ENCODE data around the gene GPA33. TPM values are rescaled to one million over a fixed set of nuclear protein-coding genes. Genes with fewer than 3 reads are reported as not detected.

GPA33 gene
- total and polyA plus RNA-seq, 10 of the 15 experiments (the other 5 are each of a cell fraction or from before 2014, with no cell fraction given) = 0.09 to 0.27 (median 0.21) TPM; not detected in 1

- H3K79me2 ChIP-seq (ENCODE audit: control insufficient read depth, insufficient read depth, low read length) = no peaks in the 10 kb centered on the region
- no peak overlapping the region for H2AFZ ChIP-seq (ENCODE audit: control insufficient read depth, low read depth, low read length)
- no peak for FAIRE-seq
- DNase-seq (ENCODE audit: low read depth, low spot score) = no peak
- RAD21 ChIA-PET (ENCODE audit: unreplicated experiment) = interaction anchor here (1.4 kb wide), 1 partner anchor 11 kb away, joined by 4 read pairs; no protein-coding TSS in a partner anchor
- in situ Hi-C loops (cut with MboI) = no loop called here
- no peaks in the 10 kb centered on the region; a peak in 1 of 4 replicates for H3K27me3 ChIP-seq (replicated peaks in 1 of 2; ENCODE audit: control insufficient read depth in 2 of 2, insufficient read depth in 2 of 2, low read length in 1 of 2)
- no peaks in the 10 kb centered on the region for H3K36me3 ChIP-seq (ENCODE audit: control insufficient read depth in 2 of 2, insufficient read depth in 2 of 2, low read length in 1 of 2)
- POLR2A ChIA-PET = no interaction called here
- H4K20me1 ChIP-seq (ENCODE audit: control insufficient read depth, insufficient read depth) = no peaks in the 10 kb centered on the region
- no peak for ATAC-seq
- H3K4me3 ChIP-seq = no peak overlapping the region
- BruUV-seq (replicated peaks) = no TSS peak
- intact Hi-C loops (cut with micrococcal nuclease; ENCODE audit: unreplicated experiment) = no loop called here
- H3K4me1 ChIP-seq (ENCODE audit: control insufficient read depth, insufficient read depth, low read length) = no peaks in the 10 kb centered on the region
- H3K27ac ChIP-seq (ENCODE audit: control insufficient read depth, insufficient read depth) = no peak overlapping the region
- TF ChIP-seq TCF7 (IDR thresholded peaks at IDR 0.05; ENCODE audit: borderline replicate concordance) (no peak), RBBP5 (conservative IDR thresholded peaks at IDR 0.05) (no peak), IRF3 (IDR thresholded peaks at IDR 0.05) (no peak), RAD51 (IDR thresholded peaks at IDR 0.05) (no peak)
- CTCF ChIA-PET = interaction anchor here (1.3 to 1.9 kb wide), 2 partner anchors 23 to 206 kb away, joined by 3 to 4 read pairs; no protein-coding TSS in a partner anchor
- no peak overlapping the region for H3K4me2 ChIP-seq (ENCODE audit: control insufficient read depth, insufficient read depth)
- 40% methylated on average over 5 of the region's 5 CpGs for WGBS (ENCODE audit: insufficient coverage, insufficient replicate concordance, low lambda C conversion rate, missing lambda C conversion rate)
- SMC1A ChIA-PET (ENCODE audit: uncharacterized antibody, unreplicated experiment) = interaction anchor here (0.9 to 2.6 kb wide), 3 partner anchors 10 to 49 kb away, joined by 4 to 15 read pairs (median 4); partner anchors contain the start of gene STYXL2
- H3K9ac ChIP-seq (ENCODE audit: control insufficient read depth, insufficient read depth, low read length) = no peak overlapping the region
- no peaks in the 10 kb centered on the region; the same call in 2 of the 3 replicates for H3K9me3 ChIP-seq (replicated peaks; ENCODE audit: control insufficient read depth, insufficient read depth, low read length)
Observed at GRCh38 chr1:167115655-167116054, 25.5 kb upstream of the GPA33 start.

DNA sequence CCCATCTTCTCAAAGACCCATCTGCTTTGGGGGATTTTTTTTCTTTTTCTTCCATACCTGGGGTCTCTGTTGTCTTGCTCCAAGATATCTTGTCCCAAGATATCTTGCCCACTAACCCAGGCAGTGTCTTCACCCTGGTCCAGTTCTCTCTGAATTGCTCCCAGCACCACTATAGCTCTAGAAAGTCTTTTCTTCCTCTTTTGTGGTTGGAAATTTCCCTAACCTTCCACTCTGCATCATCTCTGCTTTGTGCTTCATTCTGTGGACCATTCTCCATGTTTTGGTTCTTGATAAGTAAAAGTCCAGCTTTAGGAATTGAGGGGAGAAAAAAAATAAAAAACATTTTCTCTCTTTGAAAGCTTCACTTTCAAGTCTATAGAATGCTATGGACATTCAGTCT lies 24.5 kb upstream of the GPA33 start:
- intact Hi-C loops (cut with micrococcal nuclease; ENCODE audit: unreplicated experiment) (no loop called here), in situ Hi-C loops (cut with MboI) (no loop called here)
- no peak for FAIRE-seq
- POLR2A ChIA-PET = interaction anchor here (0.6 kb wide), 1 partner anchor 11 kb away, joined by 3 read pairs; no protein-coding TSS in a partner anchor
- Histone ChIP-seq H3K4me2 (ENCODE audit: control insufficient read depth, insufficient read depth) (no peak overlapping the region), H4K20me1 (ENCODE audit: control insufficient read depth, insufficient read depth) (no peaks in the 10 kb centered on the region), H3K27me3 (replicated peaks in 1 of 2; ENCODE audit: control insufficient read depth in 2 of 2, insufficient read depth in 2 of 2, low read length in 1 of 2) (no peaks in the 10 kb centered on the region; a peak in 1 of 4 replicates), H2AFZ (ENCODE audit: control insufficient read depth, low read depth, low read length) (no peak overlapping the region), H3K4me3 (no peak overlapping the region), H3K36me3 (ENCODE audit: control insufficient read depth in 2 of 2, insufficient read depth in 2 of 2, low read length in 1 of 2) (no peaks in the 10 kb centered on the region), H3K9ac (ENCODE audit: control insufficient read depth, insufficient read depth, low read length) (no peak overlapping the region), H3K27ac (ENCODE audit: control insufficient read depth, insufficient read depth) (no peak overlapping the region), H3K4me1 (ENCODE audit: control insufficient read depth, insufficient read depth, low read length) (peaks cover 7% of the 10 kb centered on the region; the same call in 1 of the 2 replicates), H3K79me2 (ENCODE audit: control insufficient read depth, insufficient read depth, low read length) (no peaks in the 10 kb centered on the region), H3K9me3 (replicated peaks; ENCODE audit: control insufficient read depth, insufficient read depth, low read length) (no peaks in the 10 kb centered on the region; the same call in 2 of the 3 replicates)
- RAD21 ChIA-PET (ENCODE audit: unreplicated experiment) = interaction anchor here (0.7 kb wide), 1 partner anchor 106 kb away, joined by 3 read pairs; the partner anchor contains the start of gene POU2F1
- ATAC-seq = peak; percentile 64
- no peak for TF ChIP-seq YBX1 (IDR thresholded peaks at IDR 0.05)
- TF ChIP-seq RUNX3 (IDR thresholded peaks at IDR 0.05; ENCODE audit: low read length) = peak; percentile 74
- TF ChIP-seq PAX5 (IDR thresholded peaks at IDR 0.05; ENCODE audit: borderline replicate concordance, low read depth, low read length) = no peak
- TF ChIP-seq BCL11A (IDR thresholded peaks at IDR 0.05; ENCODE audit: low read depth, low read length) = no peak
- no peak for TF ChIP-seq STAT1 (conservative IDR thresholded peaks at IDR 0.05)
- no peak for TF ChIP-seq ETV6 (conservative IDR thresholded peaks at IDR 0.05 in 1 of 2, IDR thresholded peaks at IDR 0.05 in 1 of 2; ENCODE audit: borderline replicate concordance in 1 of 2, low read depth in 1 of 2)
- peak in 1 of 2 experiments; percentile 30; a peak in 1 of 4 replicates for TF ChIP-seq IKZF2 (IDR thresholded peaks at IDR 0.05)
- no peak for TF ChIP-seq ZSCAN29 (IDR thresholded peaks at IDR 0.05)
- no peak for TF ChIP-seq HDAC6 (IDR thresholded peaks at IDR 0.05; ENCODE audit: unreplicated experiment)
- SMC1A ChIA-PET (ENCODE audit: uncharacterized antibody, unreplicated experiment) = interaction anchor here (2.6 kb wide), 1 partner anchor 9 kb away, joined by 15 read pairs; no protein-coding TSS in a partner anchor
- DNase-seq (ENCODE audit: low read depth, low spot score) = no peak
- CTCF ChIA-PET = interaction anchor here (1.9 kb wide), 1 partner anchor 205 kb away, joined by 4 read pairs; no protein-coding TSS in a partner anchor
- no TSS peak for BruUV-seq (replicated peaks)
